ENCODE measurements around the gene MYO6. TPM values are rescaled to one million over a fixed set of nuclear protein-coding genes. Genes with fewer than 3 reads are reported as not detected.

MYO6 gene
- total and polyA plus RNA-seq, 2 experiments from 2014 or later = 10.9 to 24.2 TPM

DNA sequence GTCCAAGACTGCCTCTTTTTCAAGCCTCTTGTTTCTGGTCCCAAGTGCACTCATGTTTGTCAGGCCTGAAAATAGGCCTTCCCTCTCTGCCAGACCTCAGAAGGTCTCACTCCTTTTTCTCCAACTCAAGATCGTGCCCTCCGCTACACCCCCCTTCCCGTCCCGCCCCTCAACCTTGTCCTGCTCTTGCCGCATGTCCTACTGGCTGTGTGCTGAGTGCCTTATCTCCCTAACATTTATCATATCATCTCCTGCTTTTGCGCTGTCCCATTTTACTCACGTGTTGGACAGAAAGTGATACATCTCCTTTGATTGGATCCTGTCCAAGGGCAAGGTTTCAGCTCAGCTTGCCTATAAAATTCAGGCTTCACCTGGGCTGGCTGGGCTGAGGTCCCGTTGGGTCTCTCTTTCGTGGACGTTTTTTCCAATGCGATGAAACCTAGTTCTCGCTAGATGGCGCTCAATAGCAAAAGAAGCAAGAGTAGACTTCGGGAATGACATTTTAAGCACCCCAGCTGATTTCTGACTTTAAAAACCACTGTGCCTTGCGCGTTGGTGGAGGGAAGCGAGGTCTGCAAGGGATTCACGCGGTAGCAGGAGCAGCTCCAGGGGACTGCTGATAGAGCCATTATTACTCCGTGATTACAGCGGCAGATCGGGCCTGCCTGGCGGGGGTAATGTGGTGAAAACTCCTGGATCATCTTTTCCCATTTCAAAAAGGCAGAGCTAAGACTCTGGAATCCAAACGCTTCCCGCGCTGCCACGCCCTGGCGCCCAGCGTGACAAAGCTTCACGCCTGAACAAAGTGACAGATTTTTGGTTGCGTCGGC, 185.8 kb downstream of the MYO6 start:
- in situ Hi-C loops (cut with MboI) = loop anchor here (25.0 kb wide), 1 partner anchor 1527 kb away; the partner anchor contains the start of gene HTR1B
- Histone ChIP-seq H3K9ac (peak overlapping the region; percentile 57), H3K4me3 (peak overlapping the region; percentile 76), H3F3A (ENCODE audit: insufficient read depth) (no peaks in the 10 kb centered on the region), H3K27ac (no peak overlapping the region), H3K9me3 (ENCODE audit: low read depth) (no peaks in the 10 kb centered on the region), H3K4me2 (ENCODE audit: unreplicated experiment) (peak overlapping the region; percentile 98), H3K36me3 (ENCODE audit: low read depth) (no peaks in the 10 kb centered on the region), H4K20me1 (ENCODE audit: insufficient read depth) (no peaks in the 10 kb centered on the region), H3K27me3 (replicated peaks; ENCODE audit: insufficient read depth) (no peaks in the 10 kb centered on the region), H3K4me1 (ENCODE audit: insufficient read depth) (no peaks in the 10 kb centered on the region), H3K9me2 (ENCODE audit: insufficient read depth) (no peaks in the 10 kb centered on the region), H2AFZ (peak overlapping the region; percentile 96), H3K79me2 (ENCODE audit: insufficient read depth) (no peaks in the 10 kb centered on the region)
- WGBS, 2 experiments (ENCODE audit: low coverage in 1 of 2, low lambda C conversion rate in 2 of 2, missing lambda C conversion rate in 2 of 2) = 3% methylated on average over 32 of the region's 32 CpGs
- DNase-seq = peak; percentile 84
- TF ChIP-seq EZH2 (IDR thresholded peaks at IDR 0.05; ENCODE audit: insufficient read depth, poor library complexity, severe bottlenecking) (no peak), EZH2phosphoT487 (IDR thresholded peaks at IDR 0.05; ENCODE audit: insufficient read depth, low read depth) (no peak)

DNA sequence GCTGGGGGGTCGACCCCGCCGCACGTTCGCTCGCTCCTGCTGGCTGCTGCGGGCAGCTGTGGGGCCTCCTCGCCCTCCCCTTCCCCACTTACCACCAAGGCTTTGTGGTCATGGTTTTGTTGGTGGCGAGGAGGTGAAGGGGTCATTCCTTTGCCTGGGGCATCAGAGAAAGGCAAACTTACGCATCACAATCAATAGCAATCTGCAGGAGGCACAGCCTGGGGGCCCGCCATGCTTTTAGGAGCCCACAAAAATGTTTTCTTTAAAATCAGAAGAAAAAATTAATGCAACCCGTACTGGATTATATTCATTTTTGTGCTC, 186.4 kb downstream of the MYO6 start:
- H3K9me2 ChIP-seq (ENCODE audit: insufficient read depth) = no peaks in the 10 kb centered on the region
- H3K27ac ChIP-seq = no peak overlapping the region
- no peak for DNase-seq
- no peaks in the 10 kb centered on the region for H3K4me1 ChIP-seq (ENCODE audit: insufficient read depth)
- no peaks in the 10 kb centered on the region for H3F3A ChIP-seq (ENCODE audit: insufficient read depth)
- no peaks in the 10 kb centered on the region for H3K36me3 ChIP-seq (ENCODE audit: low read depth)
- H4K20me1 ChIP-seq (ENCODE audit: insufficient read depth) = no peaks in the 10 kb centered on the region
- H3K9me3 ChIP-seq (ENCODE audit: low read depth) = no peaks in the 10 kb centered on the region
- in situ Hi-C loops (cut with MboI) = loop anchor here (25.0 kb wide), 1 partner anchor 1527 kb away; the partner anchor contains the start of gene HTR1B
- TF ChIP-seq EZH2phosphoT487 (IDR thresholded peaks at IDR 0.05; ENCODE audit: insufficient read depth, low read depth) = no peak
- TF ChIP-seq EZH2 (IDR thresholded peaks at IDR 0.05; ENCODE audit: insufficient read depth, poor library complexity, severe bottlenecking) = no peak
- no peaks in the 10 kb centered on the region; the same call in 1 of the 2 replicates for H3K27me3 ChIP-seq (replicated peaks; ENCODE audit: insufficient read depth)
- 30 to 33% methylated on average over 12 of the region's 12 CpGs for WGBS, 2 experiments (ENCODE audit: low coverage in 1 of 2, low lambda C conversion rate in 2 of 2, missing lambda C conversion rate in 2 of 2)
- H3K9ac ChIP-seq = peak overlapping the region; percentile 57
- H3K79me2 ChIP-seq (ENCODE audit: insufficient read depth) = no peaks in the 10 kb centered on the region
- peak overlapping the region; percentile 76 for H3K4me3 ChIP-seq
- H3K4me2 ChIP-seq (ENCODE audit: unreplicated experiment) = peak overlapping the region; percentile 98
- peak overlapping the region; percentile 96 for H2AFZ ChIP-seq

DNA sequence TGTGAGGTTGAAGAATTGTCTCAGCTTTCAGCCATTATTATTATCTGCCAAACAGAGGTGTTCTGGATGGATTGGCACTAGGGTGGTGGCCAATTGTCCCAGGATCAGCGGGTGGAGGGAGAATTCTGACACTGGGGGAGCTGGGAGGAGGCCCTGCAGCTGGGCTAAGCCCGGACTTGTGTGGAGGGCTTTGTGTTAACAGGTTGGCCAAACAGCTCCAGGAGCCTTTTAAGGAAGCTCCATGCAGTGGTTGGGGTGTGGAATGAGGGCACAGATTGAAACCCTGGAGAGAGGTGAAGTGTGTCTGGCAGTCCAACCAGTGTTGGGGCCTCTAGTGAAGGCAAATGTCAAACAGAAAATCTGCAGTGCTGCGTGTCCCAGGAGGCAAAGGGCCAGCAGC, 187.6 kb downstream of the MYO6 start:
- Histone ChIP-seq H3K4me3 (no peak overlapping the region), H3K9me3 (ENCODE audit: low read depth) (no peaks in the 10 kb centered on the region), H3K27ac (no peak overlapping the region), H2AFZ (no peak overlapping the region), H3F3A (ENCODE audit: insufficient read depth) (no peaks in the 10 kb centered on the region), H3K9ac (no peak overlapping the region), H3K4me1 (ENCODE audit: insufficient read depth) (no peaks in the 10 kb centered on the region), H3K4me2 (ENCODE audit: unreplicated experiment) (no peak overlapping the region), H3K27me3 (replicated peaks; ENCODE audit: insufficient read depth) (peaks cover 2% of the 10 kb centered on the region; the same call in 1 of the 2 replicates), H3K79me2 (ENCODE audit: insufficient read depth) (no peaks in the 10 kb centered on the region), H3K9me2 (ENCODE audit: insufficient read depth) (no peaks in the 10 kb centered on the region), H3K36me3 (ENCODE audit: low read depth) (no peaks in the 10 kb centered on the region), H4K20me1 (ENCODE audit: insufficient read depth) (no peaks in the 10 kb centered on the region)
- in situ Hi-C loops (cut with MboI) = loop anchor here (25.0 kb wide), 1 partner anchor 1526 kb away; the partner anchor contains the start of gene HTR1B
- no peak for TF ChIP-seq EZH2 (IDR thresholded peaks at IDR 0.05; ENCODE audit: insufficient read depth, poor library complexity, severe bottlenecking)
- TF ChIP-seq EZH2phosphoT487 (IDR thresholded peaks at IDR 0.05; ENCODE audit: insufficient read depth, low read depth) = no peak
- 66 to 83% methylated on average over 3 of the region's 3 CpGs for WGBS, 2 experiments (ENCODE audit: low coverage in 1 of 2, low lambda C conversion rate in 2 of 2, missing lambda C conversion rate in 2 of 2)
- no peak for DNase-seq

DNA sequence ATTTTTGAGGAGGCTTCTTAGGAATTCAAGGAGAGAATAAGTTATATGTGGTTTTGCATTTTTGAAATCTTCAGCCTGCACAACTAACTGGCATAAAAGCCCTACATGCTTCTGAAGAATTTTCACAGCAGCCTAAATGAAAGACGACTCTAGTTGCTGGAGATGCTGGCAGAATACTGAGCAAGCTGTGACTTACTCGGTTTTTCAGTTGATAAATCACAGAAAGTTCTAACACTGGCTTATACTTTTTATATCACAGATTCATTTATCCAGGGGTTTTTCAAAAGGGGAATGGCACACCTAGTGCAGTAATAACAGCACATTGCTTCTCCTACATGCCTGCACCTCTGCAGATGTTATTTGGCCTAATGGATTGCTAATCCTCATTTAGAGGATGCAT, 188.8 kb downstream of the MYO6 start:
- Histone ChIP-seq H3K9ac (no peak overlapping the region), H3F3A (ENCODE audit: insufficient read depth) (no peaks in the 10 kb centered on the region), H3K4me2 (ENCODE audit: unreplicated experiment) (no peak overlapping the region), H3K79me2 (ENCODE audit: insufficient read depth) (no peaks in the 10 kb centered on the region), H4K20me1 (ENCODE audit: insufficient read depth) (no peaks in the 10 kb centered on the region), H3K27me3 (replicated peaks; ENCODE audit: insufficient read depth) (peaks cover 4% of the 10 kb centered on the region; the same call in 1 of the 2 replicates), H3K27ac (no peak overlapping the region), H3K4me3 (no peak overlapping the region), H2AFZ (no peak overlapping the region), H3K36me3 (ENCODE audit: low read depth) (no peaks in the 10 kb centered on the region), H3K4me1 (ENCODE audit: insufficient read depth) (no peaks in the 10 kb centered on the region), H3K9me3 (ENCODE audit: low read depth) (no peaks in the 10 kb centered on the region), H3K9me2 (ENCODE audit: insufficient read depth) (no peaks in the 10 kb centered on the region)
- DNase-seq = no peak
- 56 to 59% methylated on average over 2 of the region's 2 CpGs for WGBS, 2 experiments (ENCODE audit: low coverage in 1 of 2, low lambda C conversion rate in 2 of 2, missing lambda C conversion rate in 2 of 2)
- TF ChIP-seq EZH2phosphoT487 (IDR thresholded peaks at IDR 0.05; ENCODE audit: insufficient read depth, low read depth) = no peak
- TF ChIP-seq EZH2 (IDR thresholded peaks at IDR 0.05; ENCODE audit: insufficient read depth, poor library complexity, severe bottlenecking) = no peak
- in situ Hi-C loops (cut with MboI) = loop anchor here (25.0 kb wide), 1 partner anchor 1524 kb away; the partner anchor contains the start of gene HTR1B
